NOMO-1 treated with DMSO at 0.1 percent for 48 hours (cell line): ENCODE results near the gene TBC1D8.

Experiments used
- DNase-seq: peaks from one replicate; lab custom pipeline; 2025; ENCODE audit not compliant: unreplicated experiment; lab: John Stamatoyannopoulos, UW

Gene TBC1D8

GRCh38 chr2:101037161-101037755 is 113.9 kb downstream of the TBC1D8 start:
- no peak for DNase-seq

GRCh38 chr2:101036562-101036961 is 114.6 kb downstream of the TBC1D8 start:
- DNase-seq: peak; percentile 30

- no peak for DNase-seq
These were observed 119.0 kb downstream of the TBC1D8 start for GRCh38 chr2:101032084-101032776.

- peak; percentile 71 for DNase-seq
These were observed 120.2 kb downstream of the TBC1D8 start for GRCh38 chr2:101030866-101031554.

GRCh38 chr2:101027852-101028251 is 123.3 kb downstream of the TBC1D8 start:
- DNase-seq: no peak

- DNase-seq: no peak
These were observed 124.2 kb downstream of the TBC1D8 start for GRCh38 chr2:101026923-101027469.

GRCh38 chr2:101026253-101026701 is 124.9 kb downstream of the TBC1D8 start:
- no peak for DNase-seq

- no peak for DNase-seq
These were observed 125.6 kb downstream of the TBC1D8 start for GRCh38 chr2:101025561-101025960.

GRCh38 chr2:101023327-101024107 is 127.7 kb downstream of the TBC1D8 start:
- no peak for DNase-seq

- no peak for DNase-seq
These were observed 129.0 kb downstream of the TBC1D8 start for GRCh38 chr2:101022221-101022620.

- DNase-seq: no peak
These were observed 132.2 kb downstream of the TBC1D8 start for GRCh38 chr2:101018934-101019333.

GRCh38 chr2:101017371-101017770 is 133.8 kb downstream of the TBC1D8 start:
- no peak for DNase-seq

- no peak for DNase-seq
These were observed 136.8 kb downstream of the TBC1D8 start for GRCh38 chr2:101014264-101014857.

- DNase-seq: peak; percentile 19
These were observed 138.4 kb downstream of the TBC1D8 start for GRCh38 chr2:101012706-101013181.

GRCh38 chr2:101012054-101012705 is 139.0 kb downstream of the TBC1D8 start:
- DNase-seq: no peak

- DNase-seq: no peak
These were observed 140.0 kb downstream of the TBC1D8 start for GRCh38 chr2:101011152-101011551.

GRCh38 chr2:101007415-101008345 is 143.5 kb downstream of the TBC1D8 start:
- DNase-seq: no peak

- no peak for DNase-seq
These were observed 145.0 kb downstream of the TBC1D8 start for GRCh38 chr2:101006065-101006715.
